Adrenal gland (tissue), 5 donors: Measurements from ENCODE around the gene PHKG1.

Source experiments
- POLR2A ChIP-seq, 2 donors: fragments of 450-650 bp; IDR thresholded peaks; one replicate each; pipeline ENCODE4 v1.6.1; 2017; ENCODE audit warnings: antibody characterized with exemption in 2 of 2, mild to moderate bottlenecking in 2 of 2, moderate library complexity in 1 of 2
- TF ChIP-seq, protein P1 (sequence below), 6 experiments: fragments of 450-650 bp in 4 of 6; fragments of 200-600 bp in 2 of 6; sonication (generic) in 1 of 6; IDR thresholded peaks; 1 replicate in 5 of 6; 2 replicates in 1 of 6; pipeline versions ENCODE4 v1.5.1 to v1.8.0; 2016 to 2021; ENCODE audit warnings: antibody characterized with exemption in 6 of 6, mild to moderate bottlenecking in 2 of 6, moderate library complexity in 1 of 6
- donor health status: DM: no; HTN: no; CAD: no.

GRCh38 chr7:56079450-56080185, 13.1 kb downstream of the PHKG1 start:
- TF ChIP-seq, protein P1, sequence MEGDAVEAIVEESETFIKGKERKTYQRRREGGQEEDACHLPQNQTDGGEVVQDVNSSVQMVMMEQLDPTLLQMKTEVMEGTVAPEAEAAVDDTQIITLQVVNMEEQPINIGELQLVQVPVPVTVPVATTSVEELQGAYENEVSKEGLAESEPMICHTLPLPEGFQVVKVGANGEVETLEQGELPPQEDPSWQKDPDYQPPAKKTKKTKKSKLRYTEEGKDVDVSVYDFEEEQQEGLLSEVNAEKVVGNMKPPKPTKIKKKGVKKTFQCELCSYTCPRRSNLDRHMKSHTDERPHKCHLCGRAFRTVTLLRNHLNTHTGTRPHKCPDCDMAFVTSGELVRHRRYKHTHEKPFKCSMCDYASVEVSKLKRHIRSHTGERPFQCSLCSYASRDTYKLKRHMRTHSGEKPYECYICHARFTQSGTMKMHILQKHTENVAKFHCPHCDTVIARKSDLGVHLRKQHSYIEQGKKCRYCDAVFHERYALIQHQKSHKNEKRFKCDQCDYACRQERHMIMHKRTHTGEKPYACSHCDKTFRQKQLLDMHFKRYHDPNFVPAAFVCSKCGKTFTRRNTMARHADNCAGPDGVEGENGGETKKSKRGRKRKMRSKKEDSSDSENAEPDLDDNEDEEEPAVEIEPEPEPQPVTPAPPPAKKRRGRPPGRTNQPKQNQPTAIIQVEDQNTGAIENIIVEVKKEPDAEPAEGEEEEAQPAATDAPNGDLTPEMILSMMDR (IDR thresholded peaks at IDR 0.05), result peak; percentile 76 to 93 (median 91)
- peak in 1 of 2 donors; percentile 11 for TF ChIP-seq POLR2A (IDR thresholded peaks at IDR 0.05)
